Measurements from ENCODE around the gene SCFD2.

GRCh38 chr4:52998413-52998812 lies 367.4 kb downstream of the SCFD2 start:
- no peak for TF ChIP-seq YY1 (IDR thresholded peaks at IDR 0.05; ENCODE audit: insufficient read depth, insufficient read length)
- no peak for TF ChIP-seq ZNF274 (IDR thresholded peaks at IDR 0.05; ENCODE audit: low read depth, low read length)
- no peak for TF ChIP-seq SUZ12 (IDR thresholded peaks at IDR 0.05; ENCODE audit: extremely low read depth, insufficient read depth, insufficient read length)
